GM10248 (cell line): ENCODE measurements around the gene NUP58.

ENCODE experiments used
- CTCF ChIA-PET: fragments of 300-600 bp; sonication (Branson Sonifier 250); formaldehyde crosslinking; extraction: SDS; loops from one replicate; lab custom pipeline; 2021; ENCODE audit warnings: antibody characterized with exemption; lab: Yijun Ruan, JAX
- POLR2A ChIA-PET: fragments of 350-650 bp; sonication (Branson Sonifier 250); formaldehyde crosslinking; extraction: SDS; loops from one replicate; lab custom pipeline; 2020; ENCODE audit warnings: antibody characterized with exemption; lab: Yijun Ruan, JAX
- DNase-seq: peaks from one replicate; pipeline ENCODE4 v3.0.0; 2012; ENCODE audit errors: extremely low spot score
- CTCF ChIP-seq: IDR thresholded peaks from 2 replicates; pipeline ENCODE4 v1.5.1; 2012; ENCODE audit warnings: mild to moderate bottlenecking, low read depth; ENCODE audit errors: extremely low read depth, missing control alignments, control extremely low read depth

NUP58 gene

GRCh38 chr13:25324100-25324499 lies 22.7 kb downstream of the NUP58 start:
- DNase-seq, result no peak
- ChIA-PET POLR2A (interaction anchor here (0.6 to 0.7 kb wide), 2 partner anchors 10 to 1715 kb away, joined by 3 to 5 read pairs; no protein-coding TSS in a partner anchor), CTCF (interaction anchor here (1.4 kb wide), 1 partner anchor 9 kb away, joined by 3 read pairs; no protein-coding TSS in a partner anchor)
- TF ChIP-seq CTCF, result no peak

- POLR2A ChIA-PET, result no interaction called here
- DNase-seq, result no peak
- CTCF ChIA-PET, result interaction anchor here (1.0 kb wide), 1 partner anchor 11 kb away, joined by 3 read pairs; no protein-coding TSS in a partner anchor
- TF ChIP-seq CTCF, result no peak
These were observed 28.3 kb downstream of the NUP58 start for GRCh38 chr13:25329706-25330105.

GRCh38 chr13:25330541-25330940 lies 29.1 kb downstream of the NUP58 start:
- ChIA-PET POLR2A (no interaction called here), CTCF (no interaction called here)
- TF ChIP-seq CTCF, result no peak
- DNase-seq, result no peak

GRCh38 chr13:25335856-25336255 lies 34.4 kb downstream of the NUP58 start:
- POLR2A ChIA-PET, result no interaction called here
- TF ChIP-seq CTCF, result no peak
- DNase-seq, result no peak
- CTCF ChIA-PET, result interaction anchor here (1.4 kb wide), 1 partner anchor 14 kb away, joined by 3 read pairs; no protein-coding TSS in a partner anchor

GRCh38 chr13:25345576-25345975 lies 44.2 kb downstream of the NUP58 start:
- ChIA-PET CTCF (interaction anchor here (0.8 to 1.4 kb wide), 4 partner anchors 8 to 1353 kb away, joined by 3 read pairs; no protein-coding TSS in a partner anchor), POLR2A (no interaction called here)
- TF ChIP-seq CTCF, result no peak
- no peak for DNase-seq

GRCh38 chr13:25347151-25347550 lies 45.7 kb downstream of the NUP58 start:
- no peak for TF ChIP-seq CTCF
- ChIA-PET CTCF (no interaction called here), POLR2A (no interaction called here)
- no peak for DNase-seq
